ENCODE measurements around the gene KRTAP4-11.
"Not testable (repeated sequence)": the region's sequence is repeated elsewhere in the genome, so short reads cannot be mapped to it uniquely, and the experiment has no call there.

Gene KRTAP4-11

DNA sequence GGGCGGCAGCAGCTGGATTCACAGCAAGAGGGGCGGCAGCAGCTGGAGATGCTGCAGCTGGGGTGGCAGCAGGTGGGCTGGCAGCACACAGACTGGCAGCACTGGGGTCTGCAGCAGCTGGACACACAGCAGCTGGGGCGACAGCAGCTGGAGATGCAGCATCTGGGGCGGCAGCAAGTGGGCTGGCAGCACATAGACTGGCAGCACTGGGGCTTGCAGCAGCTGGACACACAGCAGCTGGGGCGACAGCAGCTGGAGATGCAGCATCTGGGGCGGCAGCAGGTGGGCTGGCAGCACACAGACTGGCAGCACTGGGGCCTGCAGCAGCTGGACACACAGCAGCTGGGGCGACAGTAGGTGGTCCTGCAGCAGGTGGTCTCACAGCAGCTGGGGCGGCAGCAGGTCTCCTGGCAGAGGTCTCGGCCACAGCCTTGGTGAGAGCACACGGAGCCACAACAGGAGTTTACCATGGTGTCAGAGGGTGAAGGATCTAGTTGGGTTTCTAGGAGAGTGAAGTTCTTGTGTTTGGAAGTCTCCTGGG is at the start of gene KRTAP4-11:
Gene KRTAP4-11, minus strand, starts transcription at position 528 of the 541 bp plus-strand sequence. Its CDS starts 58 bp downstream, at position 470.
- not testable (repeated sequence) for FAIRE-seq

DNA sequence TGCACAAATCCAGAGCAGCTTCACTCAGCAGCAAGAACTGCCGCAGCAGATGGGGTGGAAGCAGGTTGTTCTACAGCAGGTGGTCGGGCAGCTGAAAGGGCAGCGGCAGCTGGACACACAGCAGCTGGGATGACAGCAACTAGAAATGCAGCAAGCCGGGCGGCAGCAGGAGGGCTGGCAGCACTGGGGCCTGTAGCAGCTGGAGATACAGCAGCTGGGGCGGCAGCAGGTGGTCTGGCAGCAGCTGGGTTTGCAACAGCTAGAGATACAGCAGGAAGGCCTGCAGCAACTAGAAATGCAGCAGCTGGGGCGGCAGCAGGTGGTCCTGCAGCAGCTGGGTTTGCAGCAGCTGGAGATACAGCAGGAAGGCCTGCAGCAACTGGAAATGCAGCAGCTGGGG is 49.4 kb upstream of the KRTAP4-11 start:
- DNase-seq (ENCODE audit: extremely low spot score, insufficient read length, low read depth) (no peak), FAIRE-seq (no peak)

More for the DNA sequence above, at the start of gene KRTAP4-11:
- DNase-seq (ENCODE audit: extremely low spot score, insufficient read length, low read depth): not testable (repeated sequence)

DNA sequence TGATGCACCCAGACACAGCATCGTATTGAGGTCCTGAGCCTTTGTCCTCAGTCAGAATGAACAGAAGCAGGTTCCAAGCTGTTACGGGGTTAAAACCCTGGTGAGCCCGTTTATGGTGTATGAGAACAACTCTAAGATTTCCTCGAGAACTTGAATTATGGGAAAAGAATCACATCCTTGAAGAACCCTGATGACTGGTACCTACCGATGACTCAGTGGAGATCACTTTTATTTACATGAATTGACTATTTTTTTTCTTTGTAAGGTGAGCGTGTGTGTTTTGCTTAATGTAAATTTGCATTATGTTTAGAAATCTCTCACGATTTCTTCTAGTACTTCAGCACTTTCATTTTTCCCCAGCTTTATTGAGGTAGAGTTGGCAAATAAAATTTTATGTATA is 45.7 kb upstream of the KRTAP4-11 start:
- no peak for DNase-seq (ENCODE audit: extremely low spot score, insufficient read length, low read depth)
- no peak for FAIRE-seq

DNA sequence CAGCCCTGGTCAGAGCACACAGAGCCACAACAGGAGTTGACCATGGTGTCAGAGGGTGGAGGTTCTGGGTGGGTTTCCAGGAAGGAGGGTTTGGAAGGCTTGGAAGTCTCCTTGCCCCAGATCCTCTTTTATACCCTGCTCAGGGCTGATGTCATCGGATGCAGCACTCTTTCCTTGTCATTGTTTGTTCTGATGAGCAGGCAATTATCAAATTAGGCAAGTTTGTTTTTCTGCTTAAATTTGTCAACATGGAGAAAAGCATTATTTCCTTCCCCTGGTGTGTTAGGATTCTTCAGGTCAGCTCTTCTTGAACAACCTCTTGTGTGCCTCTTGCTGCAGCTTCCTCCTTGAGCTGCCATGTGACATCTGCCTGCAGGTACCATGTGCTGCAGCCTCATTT is 42.5 kb upstream of the KRTAP4-11 start, which contains the start of gene KRTAP4-4:
Gene KRTAP4-4, minus strand, starts transcription at position 101 of the 400 bp plus-strand sequence. Its CDS starts 57 bp downstream, at position 44.
- FAIRE-seq (no peak), DNase-seq (ENCODE audit: extremely low spot score, insufficient read length, low read depth) (no peak)

DNA sequence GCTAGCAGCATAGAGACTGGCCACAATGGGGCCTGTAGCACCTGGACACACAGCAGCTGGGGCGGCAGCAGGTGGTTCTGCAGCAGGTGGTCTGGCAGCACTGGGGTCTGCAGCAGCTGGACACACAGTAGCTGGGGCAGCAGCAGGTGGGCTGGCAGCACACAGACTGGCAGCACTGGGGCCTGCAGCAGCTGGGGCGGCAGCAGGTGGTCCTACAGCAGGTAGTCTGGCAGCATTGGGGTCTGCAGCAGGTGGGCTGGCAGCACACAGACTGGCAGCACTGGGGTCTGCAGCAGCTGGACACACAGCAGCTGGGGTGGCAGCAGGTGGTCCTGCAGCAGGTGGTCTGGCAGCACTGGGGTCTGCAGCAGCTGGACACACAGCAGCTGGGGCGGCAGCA is 42.0 kb upstream of the KRTAP4-11 start:
- not testable (repeated sequence) for FAIRE-seq; DNase-seq (ENCODE audit: extremely low spot score, insufficient read length, low read depth)

DNA sequence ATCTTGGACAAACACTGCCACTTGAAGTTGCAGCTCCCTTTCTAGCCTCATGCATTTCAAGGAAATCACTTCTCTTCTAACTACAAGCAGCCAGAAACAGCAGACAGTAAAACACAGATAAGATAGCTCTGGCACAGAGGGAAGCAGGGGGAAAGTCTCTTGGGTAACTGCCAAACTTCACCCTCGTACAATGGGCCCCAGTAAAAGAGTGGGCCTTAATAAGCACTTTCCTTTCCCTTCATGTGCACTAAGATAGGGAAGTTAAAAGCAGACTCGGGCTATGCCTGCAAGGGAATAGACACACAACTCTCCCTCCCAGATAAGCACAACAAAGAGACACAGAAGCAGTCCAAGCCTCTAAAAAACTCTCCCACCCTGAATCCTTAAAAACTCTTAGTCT is 35.7 kb upstream of the KRTAP4-11 start:
- DNase-seq (ENCODE audit: extremely low spot score, insufficient read length, low read depth) (no peak), FAIRE-seq (no peak)

DNA sequence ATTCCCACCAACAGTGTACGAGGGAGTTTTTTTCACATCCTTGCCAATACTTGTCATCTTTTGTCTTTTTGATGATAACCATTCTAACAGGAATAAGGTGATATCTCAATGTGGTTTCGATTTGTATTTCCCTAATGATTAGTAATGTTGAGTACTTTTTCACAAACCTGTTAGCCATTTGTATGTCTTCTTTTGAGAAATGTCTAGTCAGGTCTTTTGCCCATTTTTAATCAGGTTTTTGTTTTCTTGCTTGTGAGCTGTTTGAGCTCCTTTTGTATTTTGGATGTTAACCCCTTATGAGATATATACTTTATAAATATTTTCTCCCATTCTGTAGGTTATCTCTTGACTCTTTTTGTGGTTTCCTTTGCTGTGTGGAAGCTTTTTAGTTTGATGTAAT is 33.4 kb upstream of the KRTAP4-11 start:
- FAIRE-seq: no peak
- DNase-seq (ENCODE audit: extremely low spot score, insufficient read length, low read depth): no peak

DNA sequence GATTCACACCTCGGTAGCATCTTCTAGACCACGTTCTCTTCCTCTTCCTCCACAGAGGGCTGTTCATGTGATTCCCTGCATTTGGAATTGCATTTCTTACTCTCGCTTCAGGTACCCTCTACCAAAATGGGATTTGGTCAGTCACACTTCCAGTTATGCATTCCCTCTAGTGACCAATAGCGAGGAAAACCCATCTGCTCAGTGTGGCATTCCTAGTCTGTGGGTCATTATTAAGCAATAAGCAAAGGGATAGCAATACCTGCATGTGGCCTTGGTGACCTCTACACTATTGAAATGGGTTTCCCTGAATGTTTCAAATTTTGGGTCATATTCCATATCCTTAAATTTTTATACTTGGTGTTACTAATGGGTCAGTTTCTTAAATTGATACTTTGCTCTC is 31.9 kb upstream of the KRTAP4-11 start:
- FAIRE-seq (no peak), DNase-seq (ENCODE audit: extremely low spot score, insufficient read length, low read depth) (no peak)

DNA sequence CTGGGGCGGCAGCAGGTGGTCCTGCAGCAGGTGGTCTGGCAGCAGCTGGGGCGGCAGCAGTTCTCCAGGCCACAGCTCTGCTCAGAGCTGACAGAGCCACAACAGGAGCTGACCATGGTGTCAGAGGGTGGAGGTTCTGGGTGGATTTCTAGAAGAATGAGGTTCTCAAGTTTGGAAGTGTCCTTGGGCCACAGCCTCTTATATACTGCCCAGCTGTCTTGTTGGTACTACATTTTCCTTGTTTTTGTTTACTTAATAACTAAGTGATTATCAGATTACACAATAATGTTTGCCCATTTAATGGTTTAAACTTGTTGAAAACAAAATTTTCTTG is 31.4 kb upstream of the KRTAP4-11 start, which contains the start of gene KRTAP4-5:
Gene KRTAP4-5, minus strand, starts transcription at position 174 of the 334 bp plus-strand sequence. Its CDS starts 58 bp downstream, at position 116.
- DNase-seq (ENCODE audit: extremely low spot score, insufficient read length, low read depth) (no peak), FAIRE-seq (no peak)

DNA sequence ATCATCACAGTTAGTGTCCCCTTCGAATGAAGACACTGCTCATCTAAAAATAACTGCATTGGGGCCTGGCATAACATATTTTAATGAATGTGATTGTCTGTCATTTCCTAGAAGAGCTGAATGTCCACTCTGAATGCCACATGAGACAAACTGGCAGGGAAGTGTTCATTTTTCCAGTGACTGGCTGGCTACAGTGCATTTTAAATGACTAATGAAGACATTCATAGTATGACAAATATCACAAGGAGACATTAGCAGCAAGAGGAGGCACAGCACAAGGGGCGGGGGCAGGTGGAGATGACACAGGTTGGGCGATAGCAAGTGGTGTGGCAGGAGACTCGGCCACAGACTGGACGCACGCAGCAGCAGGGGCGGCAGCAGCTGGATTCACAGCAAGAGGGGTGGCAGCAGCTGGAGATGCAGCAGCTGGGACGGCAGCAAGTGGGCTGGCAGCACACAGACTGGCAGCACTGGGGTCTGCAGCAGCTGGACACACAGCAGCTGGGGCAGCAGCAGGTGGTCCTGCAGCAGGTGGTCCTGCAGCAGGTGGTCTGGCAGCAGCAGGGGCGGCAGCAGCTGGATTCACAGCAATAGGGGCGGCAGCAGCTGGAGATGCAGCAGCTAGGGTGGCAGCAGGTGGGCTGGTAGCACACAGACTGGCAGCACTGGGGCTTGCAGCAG is 30.9 kb upstream of the KRTAP4-11 start:
- DNase-seq (ENCODE audit: extremely low spot score, insufficient read length, low read depth); FAIRE-seq: not testable (repeated sequence)

DNA sequence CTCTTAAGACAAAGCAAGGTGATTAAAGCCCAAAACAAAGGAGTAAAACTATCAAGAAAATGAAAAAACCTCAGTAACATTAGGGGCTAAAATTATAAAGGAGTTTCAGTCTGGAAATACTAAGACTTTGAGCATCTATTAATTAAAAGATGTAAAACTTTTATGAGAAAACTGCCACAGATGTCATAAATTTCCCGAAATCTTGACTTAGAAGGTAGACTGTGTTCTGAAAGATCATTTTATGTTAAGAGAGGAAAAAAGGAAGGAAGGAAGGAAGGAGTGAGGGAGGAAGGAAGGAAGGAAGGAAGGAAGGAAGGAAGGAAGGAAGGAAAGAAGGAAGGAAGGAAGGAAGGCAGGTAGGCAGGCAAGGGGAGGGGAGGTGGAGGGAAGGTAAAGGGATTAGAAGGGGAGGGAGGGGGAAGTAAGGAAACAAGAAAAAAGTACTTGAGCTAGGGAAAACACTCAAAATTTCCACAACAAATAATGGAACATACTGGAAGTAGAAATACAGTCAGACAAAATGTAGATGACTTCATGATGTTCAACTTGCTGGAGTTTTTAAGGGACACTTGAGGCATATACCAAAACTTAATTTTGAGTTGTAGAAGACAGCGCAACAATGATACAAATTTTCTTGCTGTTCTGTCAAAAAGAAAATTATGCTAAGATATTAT is 29.5 kb upstream of the KRTAP4-11 start:
- DNase-seq (ENCODE audit: extremely low spot score, insufficient read length, low read depth) (no peak), FAIRE-seq (no peak)

DNA sequence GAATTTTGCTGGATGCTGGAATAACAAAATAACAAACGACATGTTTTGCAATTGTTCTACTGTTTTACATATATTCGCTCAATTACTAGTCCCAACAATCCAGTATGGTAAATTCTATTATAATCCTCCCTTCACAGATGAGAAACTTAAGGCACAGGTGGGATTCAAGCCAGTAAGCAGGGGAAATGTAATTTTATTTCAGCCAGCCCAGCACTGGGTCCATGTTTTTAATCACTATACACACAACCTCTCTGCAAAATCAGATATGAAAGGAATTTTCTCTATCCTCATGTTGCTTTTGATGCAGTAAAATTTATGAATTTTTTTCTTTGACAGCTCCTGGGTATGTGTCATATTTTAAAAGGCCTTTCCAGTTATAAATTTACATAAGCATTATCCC is 27.1 kb upstream of the KRTAP4-11 start:
- DNase-seq (ENCODE audit: extremely low spot score, insufficient read length, low read depth) (no peak), FAIRE-seq (no peak)

DNA sequence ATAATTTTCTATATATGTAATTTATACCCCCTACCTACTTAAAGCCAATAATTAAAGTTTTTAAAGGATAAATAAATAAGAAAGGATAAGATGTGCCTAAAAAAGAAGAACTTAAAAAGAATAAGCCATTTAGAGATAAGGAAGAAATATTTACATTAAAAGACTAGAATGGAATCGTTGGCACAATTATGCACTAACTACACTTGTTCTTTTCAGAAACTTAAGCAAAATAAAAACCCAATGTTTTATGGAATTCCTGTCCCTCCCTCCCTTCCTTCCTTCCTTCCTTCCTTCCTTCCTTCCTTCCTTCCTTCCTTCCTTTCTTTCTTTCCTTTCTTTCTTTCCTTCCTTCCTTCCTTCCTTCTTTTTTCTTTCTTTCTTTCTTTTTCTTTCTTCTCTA is 26.7 kb upstream of the KRTAP4-11 start:
- FAIRE-seq (no peak), DNase-seq (ENCODE audit: extremely low spot score, insufficient read length, low read depth) (no peak)

DNA sequence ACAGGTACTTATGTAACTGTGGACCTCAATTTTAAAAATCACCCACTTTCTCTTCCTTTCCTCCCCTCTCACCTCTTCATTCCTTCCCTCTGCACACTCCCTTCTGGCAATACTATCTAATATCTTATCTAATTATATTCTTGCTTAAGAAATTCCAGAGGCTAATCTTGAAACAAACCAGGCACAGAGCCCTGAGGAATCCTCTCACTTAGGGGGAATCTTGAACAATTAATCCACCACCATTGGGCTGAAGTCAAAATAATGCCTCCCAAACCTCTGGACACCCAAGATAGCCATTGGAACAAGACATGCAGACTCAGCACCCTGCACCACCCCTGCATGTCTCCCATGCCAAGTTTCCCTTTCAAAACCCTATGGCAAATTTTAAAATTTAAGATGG is 23.2 kb upstream of the KRTAP4-11 start:
- DNase-seq (ENCODE audit: extremely low spot score, insufficient read length, low read depth): no peak
- FAIRE-seq: no peak

DNA sequence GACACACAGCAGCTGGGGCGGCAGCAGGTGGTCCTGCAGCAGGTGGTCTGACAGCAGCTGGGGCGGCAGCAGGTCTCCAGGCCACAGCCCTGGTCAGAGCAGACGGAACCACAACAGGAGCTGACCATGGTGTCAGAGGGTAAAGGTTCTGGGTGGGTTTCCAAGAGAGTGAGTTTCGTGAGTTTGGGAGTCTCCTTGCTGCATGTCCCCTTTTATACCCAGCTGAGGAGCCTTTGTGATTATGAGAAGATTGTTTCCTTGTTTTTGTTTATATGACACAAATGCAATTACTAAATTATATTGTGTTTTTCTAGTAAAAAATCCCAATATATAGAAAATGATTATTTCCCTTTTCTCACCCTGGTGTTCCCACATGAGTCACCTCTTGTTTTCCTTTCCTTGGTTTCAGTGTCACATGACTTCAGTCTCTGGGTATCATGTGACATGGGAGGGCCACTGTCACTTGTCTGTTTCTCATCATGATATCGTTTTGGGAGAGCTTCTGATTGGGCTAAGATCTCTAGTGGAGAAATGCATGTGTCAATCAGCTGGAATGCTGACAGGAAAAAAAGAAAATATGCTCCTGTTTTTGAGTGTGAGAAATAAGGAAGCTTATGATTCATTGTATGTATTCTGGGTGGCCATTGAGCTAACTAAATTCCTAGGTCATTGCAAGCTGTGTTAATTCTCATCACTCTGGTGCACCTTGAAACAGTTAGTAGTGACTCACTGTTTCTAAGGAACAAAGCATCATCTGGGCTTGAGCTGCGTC is 22.4 kb upstream of the KRTAP4-11 start, which contains the start of gene KRTAP4-6:
Gene KRTAP4-6, minus strand, starts transcription at position 185 of the 772 bp plus-strand sequence. Its CDS starts 57 bp downstream, at position 128.
- DNase-seq (ENCODE audit: extremely low spot score, insufficient read length, low read depth) (no peak), FAIRE-seq (no peak)

DNA sequence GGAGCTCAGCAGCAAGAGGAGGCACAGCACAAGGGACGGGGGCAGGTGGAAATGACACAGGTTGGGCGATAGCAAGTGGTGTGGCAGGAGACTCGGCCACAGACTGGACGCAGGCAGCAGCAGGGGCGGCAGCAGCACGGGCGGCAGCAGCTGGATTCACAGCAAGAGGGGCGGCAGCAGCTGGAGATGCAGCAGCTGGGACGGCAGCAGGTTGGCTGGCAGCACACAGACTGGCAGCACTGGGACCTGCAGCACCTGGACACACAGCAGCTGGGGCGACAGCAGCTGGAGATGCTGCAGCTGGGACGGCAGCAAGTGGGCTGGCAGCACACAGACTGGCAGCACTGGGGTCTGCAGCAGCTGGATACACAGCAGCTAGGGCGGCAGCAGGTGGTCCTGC is 21.7 kb upstream of the KRTAP4-11 start:
- FAIRE-seq; DNase-seq (ENCODE audit: extremely low spot score, insufficient read length, low read depth): not testable (repeated sequence)

DNA sequence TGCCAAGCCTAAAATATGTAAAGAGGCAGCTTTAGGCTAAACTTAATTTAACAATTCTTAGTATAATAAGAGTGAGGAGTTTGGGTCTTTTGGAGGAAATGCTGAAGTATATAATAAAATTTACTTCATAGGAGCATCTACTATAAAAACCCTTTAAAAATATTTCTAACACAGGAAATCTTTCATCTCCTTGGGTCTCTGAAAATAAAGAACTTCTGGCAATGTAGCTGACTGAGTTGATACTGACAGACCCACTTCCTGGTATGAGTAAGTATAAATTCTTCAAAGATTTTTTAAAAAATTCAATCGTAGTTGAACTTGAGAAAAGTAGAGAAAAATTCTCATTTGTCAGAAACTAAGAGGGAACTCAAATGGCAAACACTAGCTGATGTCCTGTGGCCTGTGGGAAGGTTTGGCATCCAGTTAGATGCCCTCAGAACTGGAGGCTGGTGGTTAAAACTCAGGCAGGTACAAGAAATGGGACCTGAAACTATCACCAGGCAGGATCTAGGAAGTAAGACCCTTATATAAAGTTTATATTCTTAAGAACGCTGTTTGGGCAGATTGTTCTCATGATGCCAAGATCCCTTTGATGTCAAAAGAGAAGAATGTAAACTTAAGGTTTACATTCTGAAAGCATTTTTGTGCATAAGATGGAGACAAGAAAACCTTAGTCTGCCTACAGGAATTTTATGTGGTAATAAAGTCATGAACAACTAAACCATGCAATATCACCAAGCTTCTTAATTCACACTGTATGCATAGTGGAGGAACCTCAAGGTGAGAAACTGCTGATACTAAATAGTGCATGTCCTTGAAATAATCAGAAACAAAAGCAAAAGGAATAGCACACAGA is 15.9 kb upstream of the KRTAP4-11 start:
- DNase-seq (ENCODE audit: extremely low spot score, insufficient read length, low read depth): no peak
- FAIRE-seq: no peak

DNA sequence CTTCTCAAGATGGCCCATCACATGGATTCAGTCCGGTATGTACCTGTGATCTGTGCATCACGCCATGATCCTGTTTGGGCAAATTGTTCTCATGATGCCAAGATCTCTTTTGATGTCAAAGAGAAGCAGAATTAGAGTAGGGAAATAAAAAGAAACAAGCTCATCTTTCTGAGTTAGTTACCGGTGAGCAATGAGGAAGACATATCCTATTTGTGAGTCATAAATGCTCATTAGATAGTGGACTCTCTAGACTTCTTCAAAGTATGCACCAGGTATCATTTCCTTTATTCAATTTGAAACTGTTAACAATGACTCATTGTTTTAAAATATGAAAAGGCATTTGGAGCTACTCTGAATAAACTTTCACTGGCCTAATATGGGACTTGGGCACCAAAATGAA is 13.8 kb upstream of the KRTAP4-11 start:
- DNase-seq (ENCODE audit: extremely low spot score, insufficient read length, low read depth) (no peak), FAIRE-seq (no peak)

DNA sequence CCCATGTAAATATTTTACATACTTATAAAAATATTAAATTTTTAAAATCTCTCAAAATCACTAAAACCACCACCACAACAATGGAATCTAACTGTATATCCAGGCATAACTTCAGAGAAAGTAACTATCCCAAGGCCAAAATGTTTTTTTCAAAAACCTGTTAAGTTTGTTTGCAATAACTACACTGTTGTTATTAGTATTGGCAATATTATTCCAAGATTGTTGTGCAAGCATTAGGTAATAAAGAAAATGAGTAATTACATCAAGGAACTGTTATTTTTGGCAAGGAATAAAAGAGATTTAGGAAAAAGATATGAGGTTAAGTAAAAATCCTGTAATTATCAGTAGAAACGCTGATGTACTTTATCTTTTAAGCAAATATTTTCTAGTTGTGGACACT is 9.2 kb upstream of the KRTAP4-11 start:
- FAIRE-seq (no peak), DNase-seq (ENCODE audit: extremely low spot score, insufficient read length, low read depth) (no peak)
